ENCODE data around the gene HOXC13.

- TF ChIP-seq CTCF (conservative IDR thresholded peaks at IDR 0.05 in 1 of 2, IDR thresholded peaks at IDR 0.05 in 1 of 2; ENCODE audit: low read depth in 1 of 2, low read length in 2 of 2) (no peak), EZH2 (IDR thresholded peaks at IDR 0.05; ENCODE audit: low read length, missing control alignments) (no peak)
Measured at GRCh38 chr12:53982648-53983567, 44.3 kb downstream of the HOXC13 start.

Measured in fibroblast of lung (primary cell).